H1 (cell line): ENCODE measurements around the gene USP12. TPM values are rescaled to one million over a fixed set of nuclear protein-coding genes. Genes with fewer than 3 reads are reported as not detected.

Experiments used
- CTCF ChIA-PET: fragments of 300-600 bp; sonication (Branson Sonifier 250); formaldehyde crosslinking; loops from one replicate; lab custom pipeline; 2021; ENCODE audit not compliant: partially characterized antibody; lab: Charles Lee
- POLR2A ChIA-PET: fragments of 300-600 bp; sonication (Branson Sonifier 250); formaldehyde crosslinking; loops from one replicate; lab custom pipeline; 2021; ENCODE audit warnings: inconsistent platforms; ENCODE audit not compliant: partially characterized antibody; lab: Charles Lee
- DNase-seq, 2 experiments: peaks; one replicate each; pipeline versions ENCODE4 v3.0.0 to v3.0.0-alpha.2; 2010 to 2022; ENCODE audit warnings: low spot score in 2 of 2, low read depth in 1 of 2, mixed read lengths in 1 of 2
- FAIRE-seq: peaks from 2 replicates; lab custom pipeline; 2011; peaks lifted over from hg19 to GRCh38; lab: Jason Lieb, UNC
- H2AFZ ChIP-seq: 2 replicates; pipeline ENCODE4 v1.8.1; 2012; ENCODE audit warnings: low read length, inconsistent platforms
- H2AK5ac ChIP-seq: 2 replicates; pipeline ENCODE4 v1.6.1; 2013; ENCODE audit warnings: low read depth, low read length
- H2BK120ac ChIP-seq: replicated peaks from 2 replicates; pipeline ENCODE3; 2013; ENCODE audit warnings: low read depth, low read length, inconsistent platforms
- H2BK12ac ChIP-seq: 2 replicates; pipeline ENCODE4 v1.6.1; 2013; ENCODE audit warnings: low read depth, low read length
- H2BK15ac ChIP-seq: 2 replicates; pipeline ENCODE4 v1.6.1; 2013; ENCODE audit warnings: low read length
- H2BK20ac ChIP-seq: 2 replicates; pipeline ENCODE4 v1.6.1; 2013; ENCODE audit warnings: low read length
- H2BK5ac ChIP-seq: 2 replicates; pipeline ENCODE4 v1.6.1; 2013; ENCODE audit warnings: low read depth, low read length
- H3K14ac ChIP-seq: 2 replicates; pipeline ENCODE4 v1.6.1; 2013; ENCODE audit warnings: inconsistent platforms; ENCODE audit not compliant: insufficient read length
- H3K18ac ChIP-seq: 2 replicates; pipeline ENCODE4 v1.6.1; 2013; ENCODE audit warnings: low read length; ENCODE audit errors: extremely low read depth
- H3K23ac ChIP-seq: 2 replicates; pipeline ENCODE4 v1.6.1; 2013; ENCODE audit warnings: inconsistent platforms; ENCODE audit not compliant: insufficient read length
- H3K23me2 ChIP-seq: 2 replicates; pipeline ENCODE4 v1.6.1; 2013; ENCODE audit warnings: low read depth, low read length
- H3K27ac ChIP-seq: 2 replicates; pipeline ENCODE4 v1.6.1; 2011; ENCODE audit warnings: low read depth, low read length, inconsistent platforms
- H3K27me3 ChIP-seq, 4 experiments: replicated peaks in 1 of 4; 1 replicate in 1 of 4; 2 replicates in 3 of 4; pipeline versions ENCODE4 v1.6.1 to v1.8.1; 2011 to 2013; ENCODE audit warnings: low read length in 3 of 4, mild to moderate bottlenecking in 3 of 4, inconsistent platforms in 2 of 4, mixed read lengths in 2 of 4, moderate library complexity in 1 of 4; ENCODE audit not compliant: control insufficient read depth in 3 of 4, insufficient read depth in 3 of 4; ENCODE audit errors: extremely low read depth in 1 of 4
- H3K36me3 ChIP-seq, 4 experiments: 2 replicates each; pipeline versions ENCODE4 v1.6.1 to v1.8.1; 2011 to 2013; ENCODE audit warnings: mild to moderate bottlenecking in 4 of 4, low read length in 3 of 4, moderate library complexity in 2 of 4, control low read depth in 1 of 4, inconsistent platforms in 1 of 4; ENCODE audit not compliant: insufficient read depth in 4 of 4, control insufficient read depth in 2 of 4
- H3K4ac ChIP-seq: replicated peaks from 2 replicates; pipeline ENCODE3; 2013; ENCODE audit warnings: low read length, low read depth, mixed read lengths, inconsistent platforms; ENCODE audit not compliant: insufficient read length
- H3K4me1 ChIP-seq, 4 experiments: replicated peaks in 1 of 4; 1 replicate in 1 of 4; 2 replicates in 3 of 4; pipeline versions ENCODE4 v1.6.1 to v1.8.1; 2011 to 2013; ENCODE audit warnings: low read length in 3 of 4, inconsistent platforms in 2 of 4, mixed read lengths in 1 of 4; ENCODE audit not compliant: insufficient read depth in 4 of 4, control insufficient read depth in 3 of 4
- H3K4me2 ChIP-seq, 2 experiments: 2 replicates each; pipeline versions ENCODE4 v1.6.1 to v1.8.1; 2011 to 2013; ENCODE audit warnings: low read depth in 2 of 2, low read length in 2 of 2, control low read depth in 1 of 2, inconsistent platforms in 1 of 2, mild to moderate bottlenecking in 1 of 2; ENCODE audit not compliant: insufficient read depth in 1 of 2
- H3K4me3 ChIP-seq, 4 experiments: fragments of 200-600, 300-600 bp in 1 of 4; sonication (generic), shearing (Covaris generic), sonication (Bioruptor Twin) in 1 of 4; 2 replicates each; pipeline versions ENCODE4 v1.5.1 to v1.8.1; 2011 to 2016; ENCODE audit warnings: low read length in 4 of 4, low read depth in 3 of 4, control low read depth in 2 of 4, inconsistent platforms in 2 of 4, mild to moderate bottlenecking in 2 of 4, mixed read lengths in 1 of 4, moderate library complexity in 1 of 4; ENCODE audit not compliant: insufficient read depth in 2 of 4; ENCODE audit errors: extremely low read depth in 1 of 4
- H3K56ac ChIP-seq: replicated peaks from 2 replicates; pipeline ENCODE3; 2013; ENCODE audit warnings: low read depth, mild to moderate bottlenecking, mixed read lengths, low read length, inconsistent platforms; ENCODE audit not compliant: insufficient read length
- H3K79me1 ChIP-seq: 2 replicates; pipeline ENCODE4 v1.6.1; 2013; ENCODE audit warnings: low read depth, low read length, control low read depth
- H3K79me2 ChIP-seq, 2 experiments: 2 replicates each; pipeline versions ENCODE4 v1.6.1 to v1.8.1; 2012 to 2013; ENCODE audit warnings: low read length in 2 of 2, mild to moderate bottlenecking in 2 of 2, inconsistent platforms in 1 of 2; ENCODE audit not compliant: insufficient read depth in 2 of 2, control insufficient read depth in 1 of 2
- H3K9ac ChIP-seq, 4 experiments: replicated peaks in 1 of 4; 1 replicate in 1 of 4; 2 replicates in 3 of 4; pipeline versions ENCODE4 v1.6.1 to v1.8.1; 2011 to 2013; ENCODE audit warnings: low read depth in 3 of 4, low read length in 3 of 4, control low read depth in 2 of 4, mild to moderate bottlenecking in 2 of 4, moderate library complexity in 2 of 4, inconsistent platforms in 1 of 4; ENCODE audit errors: extremely low read depth in 1 of 4
- H3K9me3 ChIP-seq, 2 experiments: 2 replicates each; pipeline versions ENCODE4 v1.6.1 to v1.8.1; 2012 to 2013; ENCODE audit warnings: mild to moderate bottlenecking in 2 of 2, moderate library complexity in 2 of 2, control low read depth in 1 of 2, inconsistent platforms in 1 of 2, low read depth in 1 of 2, low read length in 1 of 2, mixed read lengths in 1 of 2; ENCODE audit not compliant: insufficient read depth in 2 of 2
- H4K20me1 ChIP-seq, 2 experiments: replicated peaks in 1 of 2; 2 replicates each; pipeline versions ENCODE3 to v1.8.1; 2011 to 2013; ENCODE audit warnings: inconsistent platforms in 2 of 2, low read length in 2 of 2, mild to moderate bottlenecking in 1 of 2; ENCODE audit not compliant: insufficient read depth in 2 of 2, control insufficient read depth in 1 of 2
- H4K5ac ChIP-seq: 2 replicates; pipeline ENCODE4 v1.6.1; 2013; ENCODE audit warnings: low read length, low read depth, mixed read lengths, inconsistent platforms; ENCODE audit not compliant: insufficient read length
- H4K8ac ChIP-seq: 2 replicates; pipeline ENCODE4 v1.8.0; 2013; ENCODE audit warnings: mild to moderate bottlenecking, moderate library complexity, low read length, inconsistent platforms; ENCODE audit not compliant: insufficient read depth; ENCODE audit errors: extremely low read depth
- H4K91ac ChIP-seq: replicated peaks from 2 replicates; pipeline ENCODE3; 2013; ENCODE audit warnings: low read length, mixed read lengths, inconsistent platforms; ENCODE audit not compliant: insufficient read length
- ASH2L ChIP-seq: fragments of 200-600, 300-600 bp; sonication (generic); IDR thresholded peaks from one replicate; pipeline ENCODE4 v1.7.1; 2017; ENCODE audit warnings: low read length
- BACH1 ChIP-seq: IDR thresholded peaks from 2 replicates; pipeline ENCODE4 v1.6.1; 2012; ENCODE audit warnings: low read length, improper control_type of control experiment
- CEBPB ChIP-seq: IDR thresholded peaks from 2 replicates; pipeline ENCODE4 v1.6.1; 2012; ENCODE audit warnings: low read depth, low read length
- CTBP2 ChIP-seq: IDR thresholded peaks from 2 replicates; pipeline ENCODE4 v1.7.0; 2011; ENCODE audit warnings: borderline replicate concordance, mild to moderate bottlenecking, moderate library complexity, mixed read lengths, low read length; ENCODE audit not compliant: insufficient read depth, insufficient read length
- E2F6 ChIP-seq: IDR thresholded peaks from 2 replicates; pipeline ENCODE4 v1.6.1; 2012; ENCODE audit warnings: inconsistent platforms
- KDM4A ChIP-seq: IDR thresholded peaks from one replicate; pipeline ENCODE4 v1.7.1; 2012; ENCODE audit warnings: low read depth, mild to moderate bottlenecking, moderate library complexity, low read length, inconsistent platforms; ENCODE audit not compliant: severe bottlenecking
- MAX ChIP-seq: IDR thresholded peaks from 2 replicates; pipeline ENCODE4 v1.6.1; 2012; ENCODE audit warnings: inconsistent platforms
- TBP ChIP-seq: IDR thresholded peaks from 2 replicates; pipeline ENCODE4 v1.6.1; 2011; ENCODE audit warnings: low read depth, low read length, improper control_type of control experiment
- WGBS, 2 experiments: shearing (Covaris generic) in 1 of 2; methylation state at CpG; one replicate each; pipeline versions ENCODE4 v1.1.6 to v1.1.7; 2013 to 2015; ENCODE audit warnings: low lambda C conversion rate in 2 of 2, mixed read lengths in 2 of 2, inconsistent platforms in 1 of 2, low coverage in 1 of 2, missing lambda C conversion rate in 1 of 2; ENCODE audit not compliant: insufficient replicate concordance in 2 of 2, insufficient coverage in 1 of 2, insufficient read length in 1 of 2; ENCODE audit errors: extremely low coverage in 1 of 2, missing lambda C conversion rate in 1 of 2; 5-methylcytosine and 5-hydroxymethylcytosine counted together
- polyA plus RNA-seq, 7 experiments: library from polyadenylated mRNA; depleted of rRNA in 3 of 7; stranded (reverse) in 5 of 7; unstranded in 2 of 7; fragments of >200 nt in 5 of 7; fragments of 200-250 nt in 2 of 7; gene quantifications; 1 replicate in 5 of 7; 2 replicates in 1 of 7; 4 replicates in 1 of 7; pipeline versions ENCODE4 v1.2.1 to v1.2.3, GENCODE V29; 2011 to 2013; ENCODE audit warnings: missing spikeins in 2 of 7, mixed read lengths in 2 of 7
- total RNA-seq: library from RNA; stranded (reverse); fragmentation: NEBNext Ultra II Directional; extraction: Animal tissue kit (Norgen Biotek cat#: 25700); gene quantifications from 2 replicates; pipeline ENCODE4 v1.2.1, GENCODE V29; 2021

Gene USP12
- total and polyA plus RNA-seq, 2 of the 8 experiments (the other 6 are each of a cell fraction or from before 2014, with no cell fraction given) = 4.0 to 30.0 TPM

- WGBS, 2 experiments = 17% methylated on average over 18 of the region's 18 CpGs; no CpG with 5 or more reads in 1 of the 2 experiments
- no peak overlapping the region for H3K14ac ChIP-seq
- H3K18ac ChIP-seq = no peak overlapping the region; the same call in 1 of the 2 replicates
- H2BK5ac ChIP-seq = peak overlapping the region; percentile 32; the same call in 1 of the 2 replicates
- H2BK20ac ChIP-seq = no peak overlapping the region
- no peaks in the 10 kb centered on the region for H3K36me3 ChIP-seq
- H3K4me1 ChIP-seq = peaks cover 3 to 9% (median 5%) of the 10 kb centered on the region in 4 experiments
- peak overlapping the region; percentile 29; the same call in 1 of the 2 replicates for H2BK15ac ChIP-seq
- H2AK5ac ChIP-seq = no peak overlapping the region
- H3K9me3 ChIP-seq = no peaks in the 10 kb centered on the region
- H4K91ac ChIP-seq = no peak overlapping the region
- no peak overlapping the region for H4K5ac ChIP-seq
- no peak overlapping the region for H3K56ac ChIP-seq
- TF ChIP-seq E2F6 (0 out of 2 replicates have a peak, but pooled peaks have one; percentile 19), BACH1 (peak; percentile 47; the same call in 1 of the 2 replicates), TBP (peak; percentile 57; the same call in 1 of the 2 replicates), CTBP2 (no peak), MAX (0 out of 2 replicates have a peak, but pooled peaks have one; percentile 8), CEBPB (no peak), ASH2L (peak; percentile 34), KDM4A (peak; percentile 54)
- peak overlapping the region; percentile 71 to 90 for H3K4me2 ChIP-seq
- H2BK120ac ChIP-seq = no peak overlapping the region
- FAIRE-seq (no peak), DNase-seq (peak in 1 of 2 experiments; percentile 66)
- H3K27me3 ChIP-seq = peaks cover 0 to 3% (median 0%) of the 10 kb centered on the region in 4 experiments; a peak in 5 of 7 replicates
- H3K23me2 ChIP-seq = peaks cover 6% of the 10 kb centered on the region; the same call in 1 of the 2 replicates
- peak overlapping the region; percentile 38 to 63 (median 44) for H3K4me3 ChIP-seq
- H3K4ac ChIP-seq = no peak overlapping the region
- no peak overlapping the region; the same call in 1 of the 2 replicates for H4K8ac ChIP-seq
- H3K23ac ChIP-seq = no peak overlapping the region
- peak overlapping the region; percentile 84 for H2AFZ ChIP-seq
- CTCF ChIA-PET = interaction anchor here (0.9 to 3.5 kb wide), 10 partner anchors 10 to 339 kb away, joined by 3 to 13 read pairs (median 6); no protein-coding TSS in a partner anchor
- no peaks in the 10 kb centered on the region for H3K79me2 ChIP-seq
- H2BK12ac ChIP-seq = no peak overlapping the region
- no peak overlapping the region for H3K9ac ChIP-seq
- H3K79me1 ChIP-seq = no peaks in the 10 kb centered on the region
- POLR2A ChIA-PET = interaction anchor here (1.0 kb wide), 1 partner anchor 221 kb away, joined by 6 read pairs; no protein-coding TSS in a partner anchor
- no peak overlapping the region for H3K27ac ChIP-seq
- H4K20me1 ChIP-seq = no peaks in the 10 kb centered on the region
These were observed 136.9 kb downstream of the USP12 start for GRCh38 chr13:27034678-27035111.
